Prostate gland (tissue), 2 donors: ENCODE measurements around the gene SASH1. TPM values are rescaled to one million over a fixed set of nuclear protein-coding genes. Genes with fewer than 3 reads are reported as not detected.

Source experiments
- DNase-seq: peaks from one replicate; pipeline ENCODE4 v3.0.0-alpha.2; 2019; ENCODE audit warnings: low spot score
- H3K27ac ChIP-seq, 2 donors: fragments of 200-600 bp; sonication (generic); 2 replicates each; pipeline ENCODE4 v1.5.1; 2017 to 2019
- H3K27me3 ChIP-seq: fragments of 200-600 bp; sonication (generic); replicated peaks from 2 replicates; pipeline ENCODE4 v1.5.1; 2019; ENCODE audit not compliant: insufficient read depth
- H3K36me3 ChIP-seq, 2 donors: fragments of 200-600 bp; sonication (generic); 1 replicate in 1 of 2; 2 replicates in 1 of 2; pipeline versions ENCODE4 v1.5.1 to v1.8.1; 2017 to 2019
- H3K4me1 ChIP-seq: fragments of 200-600 bp; sonication (generic); replicated peaks from 2 replicates; pipeline ENCODE4 v1.5.1; 2019
- H3K4me3 ChIP-seq, 2 donors: fragments of 200-600 bp; sonication (generic); 2 replicates each; pipeline ENCODE4 v1.5.1; 2017 to 2019
- H3K9me3 ChIP-seq: fragments of 200-600 bp; sonication (generic); 2 replicates; pipeline ENCODE4 v1.5.1; 2017
- CTCF ChIP-seq, 4 experiments: fragments of 200-600 bp in 2 of 4; fragments of 450-650 bp in 2 of 4; sonication (generic) in 2 of 4; IDR thresholded peaks; 1 replicate in 3 of 4; 2 replicates in 1 of 4; pipeline ENCODE4 v1.5.1; 2016 to 2019; ENCODE audit warnings: antibody characterized with exemption in 4 of 4, mild to moderate bottlenecking in 2 of 4, moderate library complexity in 2 of 4
- POLR2A ChIP-seq: fragments of 450-650 bp; IDR thresholded peaks from one replicate; pipeline ENCODE4 v1.6.1; 2016; ENCODE audit warnings: antibody characterized with exemption, mild to moderate bottlenecking
- POLR2AphosphoS5 ChIP-seq: sonication (generic); formaldehyde crosslinking; IDR thresholded peaks from one replicate; pipeline ENCODE4 v1.6.1; 2017; ENCODE audit warnings: antibody characterized with exemption
- WGBS: methylation state at CpG from one replicate; pipeline ENCODE4 v1.1.5; 2018; 5-methylcytosine and 5-hydroxymethylcytosine counted together
- intact Hi-C: fragments of 100-400 bp; cut with DNase I; formaldehyde crosslinking; loops from one replicate; pipeline ENCODE4 v1.14.2; 2022
- total RNA-seq, 2 donors: library from RNA; depleted of rRNA; stranded (reverse); fragments of >200 nt; gene quantifications; one replicate each; pipeline ENCODE4 v1.1.0, GENCODE V29; 2016

Gene SASH1
- total RNA-seq, 2 donors from 2014 or later, result 34.3 to 48.6 TPM

- Histone ChIP-seq H3K27ac (no peak overlapping the region), H3K27me3 (no peaks in the 10 kb centered on the region), H3K36me3 (no peaks in the 10 kb centered on the region), H3K9me3 (no peaks in the 10 kb centered on the region), H3K4me3 (no peak overlapping the region), H3K4me1 (no peaks in the 10 kb centered on the region)
- TF ChIP-seq POLR2AphosphoS5 (no peak), POLR2A (no peak), CTCF (IDR thresholded peaks at IDR 0.05) (no peak)
- 84% methylated on average over 9 of the region's 9 CpGs for WGBS
- DNase-seq, result no peak
- intact Hi-C loops, result loop anchor here (10.0 kb wide), 1 partner anchor 172 kb away; the partner anchor contains the start of gene UST
Observed at GRCh38 chr6:148572676-148573335, 230.2 kb downstream of the SASH1 start.

- no peak overlapping the region for H3K27ac ChIP-seq
- TF ChIP-seq CTCF (IDR thresholded peaks at IDR 0.05) (no peak), POLR2A (no peak), POLR2AphosphoS5 (no peak)
- H3K4me1 ChIP-seq, result no peaks in the 10 kb centered on the region
- no peak overlapping the region for H3K4me3 ChIP-seq
- WGBS, result 61% methylated on average over 5 of the region's 5 CpGs
- no peak for DNase-seq
- no peaks in the 10 kb centered on the region for H3K9me3 ChIP-seq
- H3K36me3 ChIP-seq, result no peaks in the 10 kb centered on the region
- intact Hi-C loops, result loop anchor here (10.0 kb wide), 1 partner anchor 171 kb away; the partner anchor contains the start of gene UST
- no peaks in the 10 kb centered on the region for H3K27me3 ChIP-seq
Observed at GRCh38 chr6:148573922-148574321, 231.3 kb downstream of the SASH1 start.

- H3K27me3 ChIP-seq, result no peaks in the 10 kb centered on the region
Observed at GRCh38 chr6:148577687-148578488, 235.2 kb downstream of the SASH1 start.

GRCh38 chr6:148578489-148578814, 235.8 kb downstream of the SASH1 start:
- Histone ChIP-seq H3K27ac (no peak overlapping the region), H3K27me3 (no peaks in the 10 kb centered on the region), H3K4me1 (no peaks in the 10 kb centered on the region), H3K9me3 (no peaks in the 10 kb centered on the region), H3K36me3 (no peaks in the 10 kb centered on the region), H3K4me3 (no peak overlapping the region)
- intact Hi-C loops, result loop anchor here (5.0 to 10.0 kb wide), 2 partner anchors 166 to 449 kb away; partner anchors contain the start of gene UST
- 67% methylated on average over 5 of the region's 5 CpGs for WGBS
- TF ChIP-seq POLR2A, result no peak
- TF ChIP-seq POLR2AphosphoS5, result no peak
- peak in 1 of 4 experiments; percentile 6 for TF ChIP-seq CTCF (IDR thresholded peaks at IDR 0.05)
- no peak for DNase-seq

More at GRCh38 chr6:148577687-148578488, 235.2 kb downstream of the SASH1 start:
- WGBS, result 11% methylated on average over 7 of the region's 7 CpGs
- intact Hi-C loops, result loop anchor here (5.0 to 10.0 kb wide), 2 partner anchors 167 to 449 kb away; partner anchors contain the start of gene UST
- peak; percentile 66 for DNase-seq
- Histone ChIP-seq H3K36me3 (no peaks in the 10 kb centered on the region), H3K27ac (no peak overlapping the region), H3K4me3 (no peak overlapping the region), H3K9me3 (no peaks in the 10 kb centered on the region), H3K4me1 (no peaks in the 10 kb centered on the region)
- TF ChIP-seq CTCF (IDR thresholded peaks at IDR 0.05) (peak; percentile 46 to 75 (median 66)), POLR2A (no peak)
